Gastroesophageal sphincter (tissue), 3 donors: ENCODE data around the gene GMPR.

Experiments used
- CTCF ChIP-seq, 4 experiments: fragments of 200-600 bp in 2 of 4; fragments of 450-650 bp in 2 of 4; sonication (generic) in 1 of 4; IDR thresholded peaks; one replicate each; pipeline ENCODE4 v1.5.1; 2017 to 2019; ENCODE audit warnings: antibody characterized with exemption in 4 of 4, mild to moderate bottlenecking in 2 of 4, moderate library complexity in 2 of 4
- EP300 ChIP-seq: sonication (generic); formaldehyde crosslinking; IDR thresholded peaks from one replicate; pipeline ENCODE4 v1.6.1; 2017; ENCODE audit warnings: antibody characterized with exemption, mild to moderate bottlenecking
- POLR2AphosphoS5 ChIP-seq: sonication (generic); formaldehyde crosslinking; IDR thresholded peaks from one replicate; pipeline ENCODE4 v1.6.1; 2017; ENCODE audit warnings: antibody characterized with exemption

- TF ChIP-seq EP300 (no peak), CTCF (IDR thresholded peaks at IDR 0.05) (no peak), POLR2AphosphoS5 (peak; percentile 84)
These were observed 82.3 kb downstream of the GMPR start for GRCh38 chr6:16320533-16321340.
